ENCODE results near the gene DRAP1.

DRAP1 gene

DNA sequence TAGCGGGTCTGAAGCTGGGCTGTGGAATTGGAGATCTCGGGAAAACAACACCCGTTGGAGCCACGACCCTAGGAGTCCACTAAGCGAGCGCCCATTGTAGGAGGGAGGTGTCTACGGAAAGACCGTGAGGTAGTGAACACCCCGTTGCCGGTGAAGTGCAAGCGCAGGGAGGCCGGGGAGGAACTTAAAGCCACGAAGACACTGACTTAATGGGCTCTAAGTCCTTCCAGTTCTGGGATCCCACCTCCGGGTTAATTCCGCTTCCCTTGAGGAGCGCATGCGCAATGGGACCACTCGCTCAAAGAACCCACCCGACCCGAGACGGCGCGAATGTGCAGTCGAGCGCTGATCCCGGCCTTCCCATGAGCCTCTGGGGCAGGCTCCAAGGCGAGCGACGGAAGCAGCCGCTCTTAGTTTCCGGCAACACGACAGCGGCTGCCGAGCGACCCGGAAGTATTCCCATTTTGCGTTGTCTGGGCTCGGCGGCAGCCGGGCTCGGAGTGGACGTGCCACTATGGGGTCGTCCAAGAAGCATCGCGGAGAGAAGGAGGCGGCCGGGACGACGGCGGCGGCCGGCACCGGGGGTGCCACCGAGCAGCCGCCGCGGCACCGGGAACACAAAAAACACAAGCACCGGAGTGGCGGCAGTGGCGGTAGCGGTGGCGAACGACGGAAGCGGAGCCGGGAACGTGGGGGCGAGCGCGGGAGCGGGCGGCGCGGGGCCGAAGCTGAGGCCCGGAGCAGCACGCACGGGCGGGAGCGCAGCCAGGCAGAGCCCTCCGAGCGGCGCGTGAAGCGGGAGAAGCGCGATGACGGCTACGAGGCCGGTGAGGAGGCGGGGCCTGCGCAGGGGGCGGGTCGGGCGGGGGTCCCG is 42.3 kb downstream of the DRAP1 start, which contains the start of gene SART1:
Gene SART1 (plus strand): TSS at position 468 of the 874 bp plus-strand sequence. CDS start 47 bp downstream, at position 515.
- DNase-seq (ENCODE audit: low read depth in 2 of 2, low spot score in 1 of 2), result peak; percentile 82 to 95

- DNase-seq (ENCODE audit: low read depth in 2 of 2, low spot score in 1 of 2), result peak in 1 of 2 donors; percentile 23
These were observed 42.9 kb downstream of the DRAP1 start for GRCh38 chr11:65962141-65962564.

DNA sequence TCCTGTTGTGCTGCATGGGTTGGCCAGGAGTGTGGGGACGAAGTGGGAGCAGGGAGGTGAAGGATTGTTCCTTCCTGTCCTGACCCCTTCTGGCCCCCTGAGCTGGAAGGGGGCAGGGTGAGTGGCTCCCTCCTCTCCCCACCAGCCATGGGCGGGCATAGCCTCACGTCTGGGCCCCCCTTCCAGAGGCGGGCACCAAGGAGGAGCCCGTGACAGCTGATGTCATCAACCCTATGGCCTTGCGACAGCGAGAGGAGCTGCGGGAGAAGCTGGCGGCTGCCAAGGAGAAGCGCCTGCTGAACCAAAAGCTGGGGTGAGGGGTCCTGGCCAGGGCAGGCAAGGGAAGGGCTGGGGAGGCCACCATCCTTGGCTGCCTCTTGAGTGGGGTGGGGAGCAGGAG is 45.7 kb downstream of the DRAP1 start:
- DNase-seq (ENCODE audit: low read depth in 2 of 2, low spot score in 1 of 2), result no peak

- no peak for DNase-seq (ENCODE audit: low read depth in 2 of 2, low spot score in 1 of 2)
These were observed 46.9 kb downstream of the DRAP1 start for GRCh38 chr11:65965986-65966762.

DNA sequence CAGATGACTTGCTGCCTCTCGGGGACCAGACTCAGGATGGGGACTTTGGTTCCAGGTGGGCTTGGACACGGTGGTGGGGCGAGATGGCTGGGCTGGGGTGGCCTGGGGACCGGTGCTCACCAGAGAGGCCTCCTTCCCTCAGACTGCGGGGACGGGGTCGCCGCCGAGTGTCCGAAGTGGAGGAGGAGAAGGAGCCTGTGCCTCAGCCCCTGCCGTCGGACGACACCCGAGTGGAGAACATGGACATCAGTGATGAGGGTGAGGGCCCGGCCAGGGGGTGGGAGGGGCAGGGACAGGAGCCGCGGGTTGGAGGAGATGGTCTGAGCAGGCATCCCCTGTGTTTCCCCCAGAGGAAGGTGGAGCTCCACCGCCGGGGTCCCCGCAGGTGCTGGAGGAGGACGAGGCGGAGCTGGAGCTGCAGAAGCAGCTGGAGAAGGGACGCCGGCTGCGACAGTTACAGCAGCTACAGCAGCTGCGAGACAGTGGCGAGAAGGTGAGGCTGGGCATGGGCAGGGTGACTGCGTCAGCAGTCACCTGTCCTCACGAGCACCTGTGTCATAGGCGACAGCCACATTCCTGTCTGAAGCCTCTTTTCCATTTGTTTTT is 48.2 kb downstream of the DRAP1 start:
- DNase-seq (ENCODE audit: low read depth in 2 of 2, low spot score in 1 of 2), result no peak

DNA sequence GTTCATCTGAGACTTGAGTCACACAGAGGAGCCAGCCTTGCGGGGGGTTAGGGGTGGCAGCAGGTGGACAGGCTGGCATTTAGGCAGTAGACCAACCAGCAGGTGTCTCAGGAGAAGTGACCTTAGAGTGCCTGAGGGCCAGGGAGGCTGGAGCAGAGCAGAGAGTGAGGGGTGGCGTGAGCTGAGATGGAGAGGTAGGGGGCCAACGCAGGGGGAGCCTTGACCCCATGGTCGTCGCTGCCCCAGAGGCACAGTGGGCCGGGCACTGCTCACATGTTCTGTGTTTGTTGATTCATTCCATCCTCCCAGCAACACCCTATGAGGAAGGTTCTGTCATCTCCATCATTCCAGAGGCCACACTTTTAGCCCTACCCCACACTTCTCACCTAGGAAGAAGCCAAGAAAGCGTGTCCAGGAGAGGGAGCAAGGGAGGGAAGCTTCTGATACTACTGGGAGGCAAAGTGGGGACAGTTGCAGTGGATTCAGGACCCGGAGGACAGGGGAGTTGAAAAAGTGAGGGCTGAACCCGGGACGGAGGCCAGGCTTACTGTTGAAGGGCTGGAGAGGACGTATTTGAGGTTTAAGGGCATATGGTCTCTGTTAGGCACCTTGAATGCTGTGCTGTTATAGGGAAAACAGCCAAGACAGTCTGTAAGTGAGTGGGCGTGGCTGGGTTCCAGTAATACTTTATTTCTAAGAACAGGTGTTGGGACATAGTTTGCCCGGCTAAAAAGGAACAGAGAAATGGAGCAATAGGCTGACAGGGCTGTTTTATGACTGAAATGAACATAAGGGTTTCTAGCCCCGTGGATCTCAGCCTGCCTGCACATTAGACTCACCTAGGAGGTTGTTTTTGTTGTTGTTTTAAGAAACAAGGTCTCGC is 49.6 kb downstream of the DRAP1 start:
- DNase-seq (ENCODE audit: low read depth in 2 of 2, low spot score in 1 of 2), result no peak
